HUDEP-2 (cell line): Measurements from ENCODE around the gene CNTN3.

Experiments
- DNase-seq, 76 experiments: peaks; one replicate each; lab custom pipeline; 2025; ENCODE audit not compliant: unreplicated experiment in 76 of 76; lab: John Stamatoyannopoulos, UW

The CNTN3 gene

DNA sequence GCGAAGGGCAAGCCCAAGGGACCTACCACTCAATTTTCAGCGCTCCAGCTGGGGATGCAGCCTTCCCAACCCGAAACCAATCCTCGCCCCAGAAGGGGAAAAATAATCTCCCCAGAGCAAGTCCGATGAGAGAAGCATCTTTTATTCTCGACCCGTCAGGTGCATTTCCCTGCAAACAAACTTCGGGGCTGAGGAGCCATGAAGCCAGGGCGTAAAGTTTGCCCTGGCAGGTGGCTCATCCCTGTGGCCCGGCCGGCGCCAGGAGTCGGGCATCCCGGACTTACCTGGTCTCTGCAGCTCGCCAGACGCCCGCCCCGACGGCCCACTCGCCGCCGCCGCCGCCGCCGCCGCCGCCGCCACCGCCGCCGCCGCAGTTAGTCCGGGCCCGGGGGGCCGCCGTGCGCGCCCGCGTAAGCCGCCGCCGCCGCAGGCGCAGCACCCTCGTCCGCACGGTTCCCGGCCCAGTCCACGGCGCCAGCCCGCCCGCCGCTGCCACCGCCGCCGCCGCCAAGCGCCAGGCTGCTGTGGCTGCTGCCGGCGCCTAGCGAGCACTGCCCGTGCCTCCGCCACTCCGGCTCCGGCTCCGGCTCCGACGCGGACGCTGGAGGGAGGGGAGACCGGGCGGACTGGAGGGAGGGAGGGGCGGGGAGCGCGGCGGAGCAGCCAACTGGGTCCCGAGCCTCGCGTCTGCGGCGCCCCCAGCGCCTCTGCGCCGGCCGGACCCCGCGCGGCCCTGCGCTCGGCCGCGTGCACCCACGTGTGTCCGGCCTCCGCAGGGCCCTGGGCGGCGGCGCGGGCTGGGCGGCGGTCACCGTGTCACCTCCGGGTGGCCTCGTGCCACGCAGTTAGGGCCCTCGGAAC is at the start of gene CNTN3:
Gene CNTN3, minus strand, starts transcription at position 553 of the 861 bp plus-strand sequence. CDS start 93,547 bp downstream, outside the sequence.
- peak in 3 of 76 experiments; percentile 2 to 23 (median 19) for DNase-seq

- DNase-seq: no peak
These were observed 48.7 kb upstream of the CNTN3 start for GRCh38 chr3:74663178-74663577.

DNA sequence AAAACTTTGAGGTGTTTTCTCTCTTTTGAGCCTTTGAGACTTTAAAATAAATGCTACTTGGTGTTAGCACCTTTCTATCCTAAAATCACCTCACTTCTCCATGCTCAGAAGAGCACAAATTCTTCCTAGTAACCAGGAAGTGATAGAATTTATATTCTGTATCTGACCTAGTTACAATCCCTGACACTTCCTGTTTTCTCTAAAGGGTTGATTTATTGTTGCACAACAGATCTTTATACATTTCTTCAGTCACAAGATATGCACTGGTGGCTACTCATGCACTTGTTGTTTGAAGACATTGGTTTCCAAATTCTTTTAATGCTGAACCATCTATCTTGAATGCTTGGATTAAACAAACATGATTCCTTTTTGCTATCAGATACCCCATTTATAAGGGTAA is 47.2 kb upstream of the CNTN3 start:
- DNase-seq: no peak

DNA sequence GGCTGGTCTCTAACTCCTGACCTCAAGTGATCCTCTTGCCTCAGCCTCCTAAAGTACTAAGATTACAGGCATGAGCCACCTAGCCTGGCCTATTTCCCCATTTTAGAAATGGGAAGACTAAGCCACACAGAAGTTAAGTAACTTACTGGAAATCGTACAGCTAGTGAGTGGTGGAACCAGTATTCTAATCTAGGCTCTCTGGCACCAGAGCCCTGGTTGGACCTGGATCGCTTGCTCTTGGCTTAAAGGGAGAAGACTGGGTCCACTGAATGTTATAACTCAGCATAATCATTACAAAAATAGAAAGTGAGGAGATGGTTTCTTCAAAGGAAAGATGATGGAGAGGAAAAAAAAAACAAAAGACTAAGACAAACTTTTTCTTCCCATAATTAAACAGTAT is 37.4 kb upstream of the CNTN3 start:
- no peak for DNase-seq

GRCh38 chr3:74651292-74651691 is 36.8 kb upstream of the CNTN3 start:
- no peak for DNase-seq

DNA sequence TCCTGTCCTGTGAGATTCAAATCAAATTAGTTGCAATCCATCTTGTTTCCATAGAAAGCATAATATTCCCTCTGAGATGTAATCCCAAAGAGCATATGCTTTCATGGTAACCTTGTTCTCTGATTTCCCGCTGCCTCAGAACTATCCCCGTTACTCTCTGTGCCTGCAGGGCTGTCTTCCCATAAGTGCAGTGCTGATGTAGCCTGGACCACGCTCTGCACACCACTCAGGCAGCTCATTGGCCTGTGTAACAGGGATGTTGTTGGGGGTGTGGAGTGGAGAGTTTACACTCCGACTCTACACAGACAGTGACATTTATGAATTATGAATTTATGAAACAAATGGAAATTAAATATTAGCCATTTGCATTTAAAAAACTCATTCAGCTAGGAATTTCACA is 33.6 kb upstream of the CNTN3 start:
- no peak for DNase-seq

DNA sequence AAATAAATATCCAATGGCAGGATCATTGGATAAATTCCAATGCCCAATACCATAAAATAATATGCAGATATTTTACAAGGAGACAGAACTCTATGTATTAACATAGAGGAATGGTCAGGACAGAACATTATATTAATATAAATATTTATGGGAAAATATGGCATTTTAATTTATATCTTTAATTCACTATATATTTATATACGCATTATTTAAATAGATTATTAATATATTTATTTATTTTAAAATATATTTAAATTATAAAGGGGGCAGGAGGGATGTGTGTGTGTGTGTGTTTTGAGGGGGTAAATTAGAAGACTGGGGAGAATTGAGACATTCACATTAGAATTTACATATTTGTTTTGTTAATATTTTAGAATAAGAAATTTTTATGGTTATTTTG is 31.6 kb upstream of the CNTN3 start:
- DNase-seq: no peak

DNA sequence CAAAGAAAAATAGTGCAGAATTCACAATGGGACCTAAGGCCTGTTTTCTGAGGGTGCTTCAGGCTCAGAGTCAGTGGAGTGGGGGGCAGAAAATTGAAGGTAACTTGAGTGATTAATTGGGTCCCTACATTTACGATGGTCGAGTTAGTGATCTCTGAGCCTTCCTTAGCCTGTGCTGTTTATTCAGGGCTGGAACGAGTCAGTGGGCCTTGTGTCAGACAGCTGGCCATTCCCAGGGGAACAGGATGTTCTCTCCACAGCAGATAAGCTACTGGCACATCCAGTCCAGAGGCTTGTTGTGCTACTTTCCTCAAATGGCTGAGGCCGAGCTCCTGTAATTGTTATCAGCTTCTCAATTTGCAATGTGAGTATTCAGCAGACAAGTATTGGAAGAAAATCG is 29.2 kb upstream of the CNTN3 start:
- DNase-seq: no peak

GRCh38 chr3:74642876-74643275 is 28.4 kb upstream of the CNTN3 start:
- no peak for DNase-seq

DNA sequence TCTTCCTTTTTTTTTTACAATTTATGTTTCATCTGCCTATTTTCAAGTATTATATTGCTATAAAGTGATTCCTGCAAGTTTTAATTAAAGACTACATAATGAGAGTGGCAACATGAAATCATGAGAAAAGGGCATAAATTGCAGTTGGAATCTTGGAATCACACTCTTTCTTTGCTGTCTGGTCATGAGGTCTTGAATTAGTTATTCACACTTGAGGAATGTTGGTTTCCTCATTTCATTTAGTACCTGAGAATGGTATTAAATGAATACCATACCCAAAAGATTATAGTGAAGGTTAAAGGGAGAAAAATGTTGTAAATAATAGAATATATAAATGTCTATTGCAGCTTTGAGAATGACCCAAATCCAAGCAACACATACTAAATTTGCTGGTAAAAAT is 25.8 kb upstream of the CNTN3 start:
- DNase-seq: no peak

- no peak for DNase-seq
These were observed 25.2 kb upstream of the CNTN3 start for GRCh38 chr3:74639681-74640080.

DNA sequence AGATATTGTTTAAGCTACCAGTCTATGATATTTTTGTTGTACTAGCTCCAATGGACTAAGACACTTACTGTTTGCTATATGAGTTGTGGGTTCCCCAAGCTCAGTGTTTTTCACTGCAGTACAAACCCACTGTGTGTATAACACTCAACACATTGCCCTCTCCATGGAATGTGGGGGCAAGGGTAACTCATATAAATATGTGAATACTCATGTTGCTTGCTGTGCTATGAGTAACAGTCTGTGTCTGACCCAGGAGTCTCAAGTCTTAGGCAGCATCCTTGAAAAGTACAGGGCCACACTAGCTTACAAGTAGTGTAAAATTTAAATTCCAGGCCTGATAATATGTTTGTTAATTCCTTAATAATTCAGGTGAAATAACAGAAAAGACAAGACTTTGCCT is 22.5 kb upstream of the CNTN3 start:
- DNase-seq: no peak

GRCh38 chr3:74633021-74633420 is 18.6 kb upstream of the CNTN3 start:
- no peak for DNase-seq

GRCh38 chr3:74631351-74632140 is 17.1 kb upstream of the CNTN3 start:
- no peak for DNase-seq

DNA sequence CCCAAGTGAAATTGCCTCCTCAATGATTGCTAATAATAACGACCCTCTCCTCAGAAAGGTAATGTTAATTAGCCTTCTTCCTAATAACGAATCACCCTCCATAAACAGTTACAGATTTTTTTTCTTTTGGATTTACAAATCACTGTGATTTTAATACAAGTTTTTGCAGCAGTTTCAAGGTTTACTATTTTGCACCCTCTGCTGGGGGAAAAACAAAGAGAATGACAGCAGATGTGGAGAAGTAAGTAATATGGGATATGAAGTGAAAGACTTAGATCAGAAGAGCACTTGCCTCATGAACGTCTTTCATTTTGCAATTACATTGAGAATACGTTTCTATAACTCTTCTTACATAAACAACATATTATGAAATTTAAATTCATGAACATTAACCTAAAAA is 16.1 kb upstream of the CNTN3 start:
- DNase-seq: no peak

GRCh38 chr3:74626011-74626410 is 11.6 kb upstream of the CNTN3 start:
- no peak for DNase-seq

DNA sequence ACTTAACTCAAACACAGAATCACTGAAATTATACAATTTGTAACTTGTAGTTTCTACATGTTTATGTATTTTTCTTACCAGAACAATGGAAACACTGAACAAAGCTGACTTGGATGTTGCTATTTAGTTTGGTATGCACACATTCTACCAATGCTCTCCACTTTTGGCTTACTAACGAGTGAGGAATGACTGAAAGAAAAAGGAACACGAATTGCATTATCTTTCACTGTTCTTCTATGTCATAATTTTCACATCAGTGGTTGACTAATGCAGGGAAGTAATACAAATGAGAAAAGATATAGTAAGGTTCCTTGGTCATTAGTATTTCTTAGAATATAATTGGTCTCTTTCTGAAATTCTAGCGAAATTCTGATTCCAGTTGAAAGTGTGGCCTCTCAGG is 9.8 kb upstream of the CNTN3 start:
- no peak for DNase-seq

DNA sequence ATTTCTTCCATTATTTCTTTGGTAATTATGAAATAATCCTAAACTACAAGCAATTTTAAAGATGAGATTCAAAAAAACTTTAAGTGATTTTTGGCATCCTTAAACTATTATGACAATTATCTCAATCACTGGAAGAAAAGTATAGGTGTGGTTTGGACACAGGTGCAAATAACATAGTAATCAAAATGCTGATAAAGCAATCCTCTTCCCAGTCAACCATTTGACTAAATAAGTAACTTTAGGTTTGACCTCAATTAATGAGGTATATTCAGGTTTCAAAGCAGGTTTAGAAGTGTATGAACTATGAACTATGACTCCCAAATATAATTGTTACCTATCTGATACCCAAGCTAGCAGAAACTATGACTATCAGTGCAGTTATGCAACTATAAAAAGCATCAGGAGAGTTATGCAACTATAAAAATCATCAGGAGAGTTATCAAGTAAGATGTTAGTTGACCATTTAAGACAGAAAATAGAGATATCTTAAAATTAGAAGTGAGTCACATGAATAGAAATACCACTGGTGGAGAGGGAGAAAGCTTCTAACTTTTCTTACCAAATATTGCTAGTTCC is 8.9 kb upstream of the CNTN3 start:
- no peak for DNase-seq

DNA sequence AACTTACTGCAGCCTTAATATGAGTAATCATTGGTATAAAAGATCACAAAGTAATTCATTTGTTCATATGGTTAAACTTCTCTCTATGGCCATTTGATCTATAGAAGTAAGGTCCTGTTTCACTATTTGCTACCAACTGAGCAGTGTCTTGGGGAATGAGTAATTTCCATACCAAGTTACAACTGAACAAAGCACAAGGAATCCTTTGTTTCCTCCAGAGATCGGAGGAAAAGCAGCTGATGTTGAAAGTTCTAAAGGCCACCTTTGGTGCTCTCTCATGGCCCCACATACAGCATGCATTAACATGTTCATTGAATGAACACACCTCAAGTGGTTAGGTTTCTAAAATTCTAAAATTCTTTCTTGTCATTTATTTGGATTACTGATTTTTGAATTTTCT is 7.1 kb upstream of the CNTN3 start:
- no peak for DNase-seq

DNA sequence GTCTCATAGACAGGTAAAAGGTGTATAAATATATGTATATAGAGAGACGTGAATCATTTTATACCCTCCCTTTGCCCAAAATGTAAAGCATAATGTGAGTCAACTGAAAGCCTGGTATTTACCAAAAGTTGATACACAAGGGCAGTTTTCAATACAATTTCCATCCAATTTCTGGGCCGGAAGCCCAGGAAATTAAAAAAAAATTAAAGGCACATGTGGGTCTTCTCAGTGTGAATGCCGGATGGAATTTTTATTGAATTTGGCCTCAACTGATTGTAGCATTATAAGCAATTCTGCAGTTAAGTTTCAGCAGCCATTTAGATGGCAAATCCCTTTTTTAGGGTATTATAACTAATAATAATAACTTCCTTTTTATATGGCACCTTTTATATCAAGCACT is 3.3 kb upstream of the CNTN3 start:
- DNase-seq: no peak

- DNase-seq: no peak
These were observed 845 bp downstream of the CNTN3 start for GRCh38 chr3:74613521-74614106.
